ENCODE measurements around the gene ACTC1.
"Not testable (repeated sequence)": the region's sequence is repeated elsewhere in the genome, so short reads cannot be mapped to it uniquely, and the experiment has no call there.

ACTC1 gene

GRCh38 chr15:34795267-34796081, at the start of gene ACTC1:
Gene ACTC1, minus strand, starts transcription at chr15:34795549. Its CDS starts 741 bp downstream, at chr15:34794808.
- no peak for DNase-seq

GRCh38 chr15:34841262-34841725, 45.9 kb upstream of the ACTC1 start:
- no peak for DNase-seq

- no peak for DNase-seq
These were observed 42.9 kb upstream of the ACTC1 start for GRCh38 chr15:34838282-34838681.

GRCh38 chr15:34837246-34838016, 42.1 kb upstream of the ACTC1 start:
- DNase-seq: no peak

- DNase-seq: no peak
These were observed 33.0 kb upstream of the ACTC1 start for GRCh38 chr15:34828145-34828911.

DNA sequence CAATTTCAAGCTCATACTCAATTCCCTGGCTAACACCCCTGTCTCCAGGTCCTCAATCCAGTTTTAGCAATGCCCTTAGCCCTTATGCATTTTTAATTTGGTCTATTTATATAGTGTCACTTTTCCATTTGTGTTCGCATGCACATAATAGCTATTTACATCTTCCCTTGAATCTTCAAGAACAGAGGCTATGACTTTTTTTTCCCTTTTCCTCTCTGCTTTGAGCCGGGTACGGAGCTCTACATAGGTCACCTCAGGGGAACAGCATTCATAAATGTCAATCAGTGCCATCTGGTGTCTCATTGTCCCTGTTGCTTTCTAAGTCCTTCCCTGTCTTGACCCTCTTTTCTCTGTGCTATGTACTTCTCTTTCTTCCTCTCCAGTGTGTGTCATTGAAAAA, 26.5 kb upstream of the ACTC1 start:
- no peak for DNase-seq

GRCh38 chr15:34820110-34820509, 24.8 kb upstream of the ACTC1 start:
- no peak for DNase-seq

DNA sequence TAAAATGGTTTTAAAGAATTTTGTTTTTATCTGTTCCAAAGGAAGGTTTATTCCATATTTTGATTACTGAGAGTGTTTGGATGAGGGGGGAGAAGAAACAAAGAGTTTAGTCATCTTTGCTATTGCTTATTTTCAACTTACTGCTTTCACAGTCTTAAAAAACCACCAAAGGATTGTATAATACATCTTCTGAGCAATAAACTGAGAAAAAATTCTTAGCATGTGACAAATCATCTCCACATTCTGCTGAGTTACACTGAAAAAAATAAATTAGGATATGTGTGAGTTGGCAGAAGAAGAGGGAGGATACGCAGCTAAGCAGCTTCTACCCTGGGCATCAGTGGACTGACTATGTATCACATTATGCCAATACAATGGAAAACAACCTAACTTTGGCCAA, 23.2 kb upstream of the ACTC1 start:
- DNase-seq: no peak

GRCh38 chr15:34815836-34816235, 20.5 kb upstream of the ACTC1 start:
- DNase-seq: no peak

DNA sequence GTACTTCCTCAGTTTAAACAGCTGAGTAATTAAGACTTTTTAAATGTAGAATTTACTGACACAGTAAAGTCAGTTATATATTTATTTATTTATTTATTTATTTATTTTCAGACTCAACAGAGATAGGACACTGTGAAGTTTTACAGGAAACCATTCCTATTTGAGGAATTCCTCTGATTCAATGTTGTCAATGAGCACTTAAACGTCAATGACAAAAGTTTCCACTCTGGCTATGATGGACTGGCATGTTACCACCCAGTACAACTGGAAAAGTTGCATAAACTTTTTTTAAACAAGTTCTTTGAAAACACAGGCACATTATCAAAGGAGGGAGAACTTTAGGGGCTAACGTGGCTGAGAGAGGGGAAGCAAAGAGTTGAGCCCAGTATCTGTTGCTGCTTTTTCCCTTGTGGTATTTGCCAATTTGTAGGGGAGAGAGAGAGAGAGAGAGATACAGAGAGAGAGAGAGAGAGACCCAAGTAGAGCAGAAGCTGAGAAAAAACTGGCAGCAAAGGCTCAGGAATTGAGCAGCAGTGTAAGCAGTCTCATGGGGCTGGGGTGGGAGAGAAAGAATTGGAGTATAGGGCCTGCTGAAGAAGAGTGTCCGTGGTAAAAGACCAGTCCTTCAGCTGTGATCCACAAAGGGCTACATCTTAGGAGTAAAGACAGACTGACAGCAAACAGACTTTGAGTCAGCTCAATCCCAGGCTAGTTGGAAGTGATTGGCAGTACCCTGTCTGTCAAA, 18.3 kb upstream of the ACTC1 start:
- DNase-seq: no peak

- DNase-seq: not testable (repeated sequence)
These were observed 17.6 kb upstream of the ACTC1 start for GRCh38 chr15:34812868-34813365.

GRCh38 chr15:34812369-34812768, 17.0 kb upstream of the ACTC1 start:
- no peak for DNase-seq

- no peak for DNase-seq
These were observed 15.2 kb upstream of the ACTC1 start for GRCh38 chr15:34810443-34811129.

DNA sequence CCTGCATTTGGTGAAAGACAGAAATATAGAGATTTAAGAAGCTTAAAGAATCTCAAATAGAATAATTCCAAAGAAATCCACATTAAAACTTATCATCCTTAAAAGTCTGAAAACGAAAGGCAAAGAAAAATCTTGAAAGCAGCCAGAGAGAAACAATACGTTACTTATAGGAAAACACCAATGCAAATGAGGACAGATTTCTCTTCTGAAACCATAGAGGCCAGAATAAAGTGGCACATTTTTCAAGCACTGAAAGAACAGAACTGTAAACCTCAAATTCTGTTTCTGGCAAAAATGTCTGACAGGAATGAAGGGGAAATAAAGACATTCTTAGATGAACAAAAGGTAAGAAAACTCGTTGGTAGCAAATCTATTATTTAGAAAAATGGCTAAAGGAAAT, 13.8 kb upstream of the ACTC1 start:
- DNase-seq: no peak

DNA sequence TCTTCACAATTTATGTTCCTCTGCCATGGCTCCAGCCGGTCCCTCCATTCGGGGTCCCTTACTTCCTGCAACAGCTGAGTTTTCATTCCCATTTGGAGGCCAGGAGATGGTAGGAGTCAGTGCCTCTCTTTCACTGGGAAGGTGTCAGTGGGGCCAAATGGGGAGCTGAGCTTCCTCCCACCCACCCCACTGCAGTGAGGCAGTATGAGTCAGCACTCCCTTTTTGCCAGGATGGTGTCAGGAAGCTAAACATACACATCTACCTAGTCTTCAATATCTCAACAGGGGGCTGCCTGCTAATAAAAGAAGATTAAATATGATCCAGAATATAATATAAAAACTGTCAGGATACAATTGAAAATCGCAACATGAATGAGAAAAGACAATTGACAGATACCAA, 12.7 kb upstream of the ACTC1 start:
- no peak for DNase-seq

DNA sequence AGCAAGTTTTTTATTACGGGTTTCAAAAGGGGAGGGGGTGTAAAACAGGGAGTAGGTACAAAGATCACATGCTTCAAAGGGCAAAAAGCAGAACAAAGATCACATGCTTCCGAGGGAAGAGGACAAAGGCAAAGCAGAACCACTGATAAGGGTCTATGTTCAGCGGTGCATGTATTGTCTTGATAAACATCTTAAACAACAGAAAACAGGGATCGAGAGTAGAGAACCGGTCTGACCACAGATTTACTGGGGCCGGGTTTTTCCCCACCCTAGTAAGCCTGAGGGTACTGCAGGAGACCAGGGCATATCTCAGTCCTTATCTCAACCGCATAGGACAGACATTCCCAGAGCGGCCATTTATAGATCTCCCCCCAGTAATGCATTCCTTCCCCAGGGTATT, 11.9 kb upstream of the ACTC1 start:
- not testable (repeated sequence) for DNase-seq

GRCh38 chr15:34804776-34805175, 9.4 kb upstream of the ACTC1 start:
- no peak for DNase-seq

DNA sequence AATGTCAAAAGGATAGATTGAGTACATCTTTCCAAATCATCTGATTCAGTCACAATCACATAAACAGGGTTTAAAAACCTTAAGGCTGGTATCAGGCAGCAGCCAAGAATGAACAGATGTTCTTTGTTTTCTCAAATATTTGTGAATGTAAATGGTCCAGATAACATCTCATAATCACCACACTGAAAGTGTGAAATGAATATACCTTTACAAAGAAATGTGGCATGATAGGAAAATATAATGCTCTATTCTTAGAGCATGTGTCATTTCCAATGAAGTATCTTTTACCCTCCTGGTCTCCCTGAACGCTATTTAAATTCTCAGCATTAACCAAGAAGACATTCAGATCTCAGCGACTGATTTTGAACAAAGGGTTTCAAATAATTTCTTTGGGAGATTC, 8.8 kb upstream of the ACTC1 start:
- no peak for DNase-seq

DNA sequence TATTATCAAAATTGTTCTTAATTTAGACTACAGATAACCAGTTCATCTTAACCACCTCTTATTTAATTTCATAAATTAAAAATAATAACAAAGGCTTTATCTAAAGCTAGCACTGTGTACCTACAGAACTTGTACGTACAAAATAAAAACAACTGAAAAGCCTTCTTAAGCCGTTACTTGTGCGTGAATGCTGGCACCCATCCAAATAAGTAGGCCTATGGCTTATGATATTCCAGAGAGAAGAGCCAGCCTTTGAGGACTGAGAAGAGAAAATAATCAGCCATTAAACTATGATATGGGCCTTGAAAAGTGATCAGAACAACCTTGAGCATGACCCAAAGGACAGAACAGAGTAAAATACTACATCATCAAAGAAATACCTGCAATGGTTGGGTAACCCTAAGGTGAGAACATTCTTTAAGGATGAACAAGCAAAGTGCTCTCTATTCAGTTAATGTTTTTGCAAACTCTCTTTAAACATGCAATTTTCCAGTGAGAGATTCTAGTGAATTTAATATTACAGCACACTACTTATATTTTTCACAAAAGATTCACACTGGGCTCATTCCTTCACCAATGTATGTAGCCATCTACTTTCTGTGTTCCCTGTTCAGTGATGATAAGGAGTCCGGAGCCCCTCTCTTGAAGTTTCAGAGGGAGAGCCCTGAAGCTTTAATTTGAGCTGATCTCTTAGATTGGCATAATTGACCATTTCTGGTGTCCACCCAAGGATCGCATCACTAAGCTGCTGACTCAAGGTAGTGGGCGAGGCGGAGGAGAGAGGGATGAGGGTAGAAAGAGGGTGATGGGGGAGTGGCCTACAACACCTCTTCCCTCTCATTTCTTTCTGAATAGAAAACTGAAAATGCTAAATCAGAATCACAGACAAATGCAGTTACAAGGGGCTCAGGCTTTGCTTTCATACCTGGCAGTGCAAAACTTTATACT, 7.7 kb upstream of the ACTC1 start:
- DNase-seq: no peak

GRCh38 chr15:34802371-34802770, 7.0 kb upstream of the ACTC1 start:
- no peak for DNase-seq
